Activated T-helper 1 cell treated with Interleukin-2 at 50 U/mL for 16 hours (primary cell): Measurements from ENCODE around the gene TUBB2B.
A peak's percentile ranks its signal among the peaks of the same experiment; 100 is the strongest.

ENCODE experiments used
- DNase-seq: peaks from one replicate; pipeline ENCODE4 v3.0.0-alpha.2; 2020; ENCODE audit warnings: low read depth

The TUBB2B gene

DNA sequence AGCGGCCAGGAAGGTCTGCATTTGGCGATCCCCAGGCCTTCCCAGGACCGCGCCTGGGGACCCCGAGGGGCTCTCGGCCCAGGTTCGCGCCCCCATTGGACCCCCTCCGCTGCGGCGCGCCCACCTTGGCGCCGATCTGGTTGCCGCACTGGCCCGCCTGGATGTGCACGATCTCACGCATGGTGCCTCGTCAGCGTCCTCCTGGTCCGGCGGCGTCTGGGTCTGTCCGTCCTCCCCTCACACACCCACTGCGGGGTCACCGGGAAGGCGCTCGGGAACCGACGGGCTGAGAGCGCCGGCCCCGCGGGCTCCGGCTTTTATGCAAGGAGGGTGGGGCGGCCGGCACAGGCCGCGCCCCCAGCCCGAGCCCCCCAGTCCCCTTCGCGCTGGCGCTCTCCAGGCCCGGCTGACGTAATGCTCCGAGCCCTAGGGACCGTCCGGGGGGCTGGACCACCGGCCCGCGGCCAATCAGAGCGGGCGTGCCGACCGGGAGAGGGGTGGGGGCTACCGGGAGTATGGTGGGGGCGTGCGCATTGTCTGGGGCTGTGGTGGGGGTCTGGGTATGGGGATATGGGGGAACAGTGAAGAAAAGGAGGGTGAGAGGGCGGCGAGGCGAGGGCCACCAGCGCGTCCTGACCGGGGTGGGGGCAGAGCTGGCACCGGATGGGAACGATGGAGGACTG is at the start of gene TUBB2B:
Gene TUBB2B (minus strand): TSS at position 291 of the 683 bp plus-strand sequence. CDS start 110 bp downstream, at position 181.
- no peak for DNase-seq

DNA sequence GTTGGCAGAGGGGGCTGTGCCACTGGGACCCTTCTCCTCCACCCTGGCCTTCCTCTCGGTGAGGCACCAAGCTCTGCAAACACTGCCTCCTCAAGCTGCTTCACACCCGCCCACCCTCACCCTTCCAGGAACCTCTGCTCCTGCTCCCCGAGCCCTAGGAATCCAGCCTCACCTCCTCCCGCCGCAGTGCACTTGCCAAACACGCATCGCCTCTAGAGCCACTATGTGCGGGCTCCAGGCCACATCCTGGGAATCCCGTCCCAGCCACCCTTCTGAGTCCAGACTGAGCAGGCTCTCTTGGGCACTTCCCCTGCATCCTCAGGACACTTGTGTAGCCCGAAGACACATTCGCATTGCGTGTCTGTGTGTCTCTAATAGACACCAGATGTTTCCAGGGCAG is 49.8 kb upstream of the TUBB2B start:
- no peak for DNase-seq

DNA sequence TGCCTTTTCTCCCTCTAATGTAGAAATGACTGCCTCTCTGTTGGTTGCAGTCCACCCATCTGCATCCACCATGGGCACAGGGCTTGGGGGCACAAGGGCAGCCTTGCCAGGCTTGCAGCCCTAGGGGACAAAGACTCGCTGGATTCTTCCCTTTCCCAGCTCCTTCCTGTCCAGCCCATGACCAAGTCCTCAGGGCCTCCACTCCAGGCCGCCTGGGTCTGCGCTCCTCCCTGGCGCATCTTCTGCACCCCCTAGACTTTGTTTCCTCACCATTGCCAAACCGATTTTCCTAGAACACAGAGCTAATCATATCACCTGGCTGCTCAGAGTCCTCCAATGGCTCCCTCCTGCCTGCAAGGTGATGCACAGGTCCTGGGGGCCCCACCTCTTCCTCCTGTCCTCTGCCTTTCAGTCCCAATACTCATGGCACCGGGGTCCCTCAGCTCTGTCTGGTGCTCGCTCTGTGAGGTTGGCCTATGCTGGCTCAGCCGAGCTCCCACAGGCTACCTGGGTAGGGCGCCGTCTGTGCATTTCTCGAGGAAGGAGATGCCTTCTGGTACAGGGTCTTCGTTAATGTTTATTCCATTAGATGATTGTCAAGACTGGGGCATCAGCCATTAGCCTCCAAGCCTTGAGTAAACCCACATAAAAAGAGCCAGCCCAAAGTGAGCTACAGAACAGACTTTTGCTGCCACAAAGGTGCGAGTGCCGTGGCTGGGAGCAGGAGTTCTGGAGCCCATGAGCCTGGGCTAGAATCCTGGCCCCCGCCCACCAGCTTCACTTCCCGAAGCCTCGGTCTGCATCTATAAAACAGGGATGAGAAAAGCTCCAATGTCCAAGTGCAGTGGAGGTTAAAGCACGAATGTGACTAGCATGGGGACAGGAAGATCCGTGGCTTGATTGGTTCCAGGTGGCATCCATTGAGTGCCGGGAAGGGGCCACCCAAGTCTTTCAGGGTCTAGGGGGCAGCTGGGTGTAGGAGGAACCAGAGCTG is 49.0 kb upstream of the TUBB2B start:
- DNase-seq, result no peak

DNA sequence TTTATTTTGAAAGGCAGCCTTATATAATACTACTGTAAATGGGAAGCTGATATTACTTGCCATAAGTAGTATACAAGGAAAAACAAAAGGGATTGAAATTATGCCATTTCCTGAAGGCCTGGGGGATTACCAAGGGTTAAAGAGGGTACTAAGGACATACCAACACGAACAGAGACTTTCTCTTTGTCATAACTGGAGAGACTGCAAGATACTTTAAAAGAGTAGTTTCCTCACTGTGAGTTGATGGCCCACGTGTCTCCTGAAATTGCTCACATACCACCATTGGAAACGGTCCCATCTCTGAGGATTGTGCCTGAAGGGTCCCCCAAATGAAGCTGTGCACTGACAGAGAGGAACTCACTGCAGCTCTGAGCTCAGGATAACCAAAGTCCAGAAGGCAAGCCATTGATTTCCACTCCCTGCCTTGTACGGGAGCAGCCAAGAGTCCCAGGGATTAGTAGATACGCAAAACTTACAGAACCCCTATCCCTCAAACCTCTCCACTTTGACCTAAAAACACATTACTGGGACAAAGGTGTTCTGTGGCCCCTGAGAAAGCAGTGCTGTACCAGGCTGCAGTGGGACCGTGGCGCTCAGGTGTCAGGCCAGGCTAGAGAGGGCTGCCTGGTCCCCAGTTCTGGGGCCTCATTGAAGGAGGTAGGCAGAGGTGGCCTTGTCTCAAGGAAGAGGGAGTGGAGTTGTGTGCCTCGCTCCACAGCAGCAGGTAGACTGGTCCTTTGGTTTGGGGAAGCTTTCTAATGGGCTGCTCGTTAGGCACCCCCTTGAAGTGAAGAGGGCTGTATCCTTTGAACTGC is 46.5 kb upstream of the TUBB2B start:
- DNase-seq, result no peak

DNA sequence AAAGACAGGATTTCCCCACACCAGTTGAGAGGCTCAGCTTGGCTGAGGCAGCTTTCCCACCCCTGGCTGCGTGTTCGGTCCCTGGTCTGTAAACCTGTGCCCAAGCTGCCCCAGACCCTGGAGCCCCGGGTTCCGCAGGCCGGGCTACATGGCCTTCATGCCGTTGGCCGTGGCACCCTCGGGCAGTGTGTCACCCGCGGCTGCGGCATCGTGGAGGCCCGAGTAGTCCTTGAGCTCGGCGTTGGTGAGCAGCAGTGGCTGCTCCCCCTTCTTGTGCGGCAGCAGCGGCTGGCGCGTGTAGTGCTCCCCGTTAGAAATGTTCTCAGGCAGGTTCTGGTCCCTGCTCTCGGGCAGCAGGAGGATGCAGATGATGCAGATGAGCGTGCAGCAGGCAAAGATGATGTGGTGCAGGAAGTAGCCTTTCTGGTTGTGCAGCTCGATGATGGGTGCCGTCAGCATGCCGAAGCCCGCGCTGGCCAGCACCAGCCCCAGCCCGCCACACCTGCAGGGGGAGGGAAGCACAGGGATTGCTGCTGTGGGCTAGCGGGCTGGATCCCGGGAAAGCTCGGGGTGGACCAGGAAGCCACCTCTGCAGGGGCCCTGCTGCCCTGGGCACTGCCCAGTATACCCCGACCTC is 45.6 kb upstream of the TUBB2B start:
- DNase-seq, result no peak

DNA sequence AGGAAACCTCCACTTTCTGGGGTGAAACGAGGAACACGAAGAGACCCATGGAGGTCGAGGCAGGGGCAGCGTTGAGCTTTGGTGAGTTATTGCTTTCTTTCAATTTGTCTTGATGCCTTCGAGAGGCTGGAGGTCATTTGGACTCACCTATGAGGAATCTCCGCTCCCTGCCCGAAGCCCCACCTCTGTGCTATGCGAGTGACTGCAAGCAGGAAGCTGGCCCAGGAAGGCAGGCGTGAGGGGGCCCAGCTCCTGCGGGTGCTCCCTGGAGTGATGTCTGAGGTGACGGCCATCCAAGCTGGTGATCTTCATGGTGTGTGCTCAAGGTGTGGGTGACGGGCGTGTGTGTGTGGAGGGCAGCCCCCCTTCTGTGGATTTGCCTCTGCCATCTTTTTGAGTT is 44.3 kb upstream of the TUBB2B start:
- DNase-seq, result no peak

DNA sequence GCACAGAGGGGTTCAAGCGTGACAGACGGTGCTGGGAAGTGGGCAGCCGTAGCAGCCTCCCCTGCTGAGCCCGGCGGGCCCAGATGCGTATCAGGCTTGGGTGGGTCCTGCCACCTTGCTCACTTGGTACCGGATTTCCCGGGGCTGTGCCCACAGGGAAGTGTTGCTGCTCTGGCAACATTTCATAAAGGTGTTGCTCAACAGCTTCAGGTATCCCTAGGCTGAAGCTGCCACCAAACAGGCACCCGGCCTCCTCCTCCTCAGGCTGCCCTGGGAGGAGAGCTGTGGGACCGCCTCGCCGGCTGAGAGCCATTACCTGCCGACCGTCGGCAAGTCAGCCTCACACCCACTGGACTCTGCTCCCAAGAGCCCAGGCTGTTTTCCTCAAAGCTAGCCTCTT is 42.8 kb upstream of the TUBB2B start:
- no peak for DNase-seq

DNA sequence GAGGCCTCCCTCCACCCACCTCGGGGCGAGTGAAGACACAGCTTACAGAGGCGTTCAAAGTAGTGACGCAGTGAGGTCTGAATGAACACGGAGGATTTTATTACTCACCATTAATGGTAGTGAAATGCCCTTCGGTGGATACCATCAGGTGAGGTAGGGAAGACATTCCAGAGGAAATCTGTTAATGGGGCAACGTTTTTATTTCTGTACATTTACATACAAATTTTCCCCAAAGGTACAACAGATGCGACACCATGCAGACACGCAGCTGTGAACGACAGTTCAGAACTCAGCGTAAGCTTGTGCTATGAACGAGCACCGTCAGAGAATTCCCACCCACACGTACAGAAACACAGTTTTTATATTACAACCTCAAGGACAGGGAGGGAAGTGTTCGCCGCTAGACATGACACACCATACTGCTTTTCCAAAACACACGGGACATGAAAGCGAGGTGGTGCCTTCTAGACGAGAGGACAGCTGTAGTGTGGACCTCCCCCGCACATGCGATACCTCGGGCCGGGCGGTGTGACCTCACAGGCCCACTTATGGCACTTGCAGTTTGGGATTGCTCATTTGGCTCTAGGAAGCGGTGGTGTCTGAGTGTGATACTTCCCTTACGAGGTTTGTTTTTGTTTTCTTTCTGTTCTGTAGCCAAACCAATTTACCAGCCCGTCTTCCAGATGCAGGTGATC is 42.0 kb upstream of the TUBB2B start:
- no peak for DNase-seq

DNA sequence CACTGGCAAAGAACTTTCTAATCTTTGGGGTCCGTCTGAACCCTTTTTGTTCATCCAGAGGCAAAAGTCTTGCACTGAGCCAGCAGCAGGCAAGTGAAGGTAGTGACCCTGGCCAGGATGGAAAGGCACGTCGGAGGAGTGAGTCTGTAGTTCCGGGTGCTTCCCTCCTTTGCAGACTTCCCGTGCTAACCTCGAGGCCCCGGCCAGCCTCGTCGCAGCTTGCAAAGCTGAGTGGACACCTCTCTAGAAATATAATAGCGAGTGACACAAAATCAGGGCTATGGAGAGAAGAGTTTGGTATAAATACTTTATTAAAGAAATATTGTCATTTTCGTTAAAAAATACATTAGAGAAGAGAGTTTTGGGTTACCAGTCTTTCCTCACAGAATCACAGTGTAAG is 41.2 kb upstream of the TUBB2B start:
- no peak for DNase-seq

DNA sequence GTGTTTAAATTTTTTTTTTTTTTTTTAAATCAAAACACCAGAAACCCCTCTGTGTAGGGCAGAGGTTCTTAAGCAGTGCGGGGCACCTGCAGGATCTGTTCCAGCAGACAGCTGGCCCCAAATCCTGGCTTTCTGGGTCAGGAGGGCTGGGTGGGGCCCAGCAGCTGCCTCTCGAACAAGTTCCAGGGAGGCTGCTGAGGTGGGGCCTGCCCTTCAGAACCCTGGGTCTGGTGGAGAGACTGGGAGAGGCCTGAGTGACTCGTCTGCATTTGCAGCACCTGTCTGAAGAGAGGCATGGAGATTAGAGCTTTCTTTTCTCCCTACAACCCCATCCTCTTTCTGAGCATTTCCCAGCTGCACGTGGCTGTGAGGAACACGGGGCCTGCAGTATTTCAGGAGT is 39.7 kb upstream of the TUBB2B start:
- no peak for DNase-seq

DNA sequence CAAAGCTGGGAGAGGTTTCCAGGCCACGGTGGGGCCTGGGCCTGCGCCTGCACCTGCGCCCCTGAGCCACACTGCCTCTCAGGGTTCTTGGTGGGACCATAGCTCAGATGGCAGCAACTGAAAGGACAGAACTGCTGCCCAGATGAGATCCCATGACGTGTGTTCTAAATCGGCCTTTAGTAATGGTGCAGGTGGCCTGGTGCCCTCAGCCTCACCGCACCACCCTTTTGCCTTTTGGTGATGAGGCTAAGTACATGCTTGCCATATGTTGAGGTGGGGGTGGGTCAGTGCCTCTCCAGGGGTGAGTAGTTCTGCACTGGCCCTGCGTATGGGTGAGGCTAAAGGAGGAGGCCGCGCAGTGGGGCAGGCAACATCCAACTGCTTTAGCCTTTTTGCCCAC is 38.7 kb upstream of the TUBB2B start:
- DNase-seq, result no peak

DNA sequence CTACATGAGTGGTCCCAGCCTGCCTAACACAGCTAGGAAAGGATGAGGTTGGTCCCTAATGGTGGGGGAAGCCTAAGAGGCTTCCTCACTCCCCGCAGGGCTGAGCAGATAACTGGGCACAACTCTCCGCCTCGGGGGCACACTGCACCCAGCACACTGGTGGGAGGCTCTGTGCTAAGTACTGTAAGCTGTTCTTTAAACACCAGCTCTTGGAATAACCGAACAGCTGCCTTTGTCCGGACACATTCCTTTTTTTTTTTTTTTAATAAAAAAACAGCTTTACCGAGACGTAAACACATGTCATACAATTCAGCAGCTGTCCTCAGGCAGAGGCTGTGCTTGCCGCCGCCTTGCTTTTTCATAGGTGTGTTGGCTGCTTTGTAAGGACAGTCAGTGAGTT is 38.2 kb upstream of the TUBB2B start:
- DNase-seq, result no peak

DNA sequence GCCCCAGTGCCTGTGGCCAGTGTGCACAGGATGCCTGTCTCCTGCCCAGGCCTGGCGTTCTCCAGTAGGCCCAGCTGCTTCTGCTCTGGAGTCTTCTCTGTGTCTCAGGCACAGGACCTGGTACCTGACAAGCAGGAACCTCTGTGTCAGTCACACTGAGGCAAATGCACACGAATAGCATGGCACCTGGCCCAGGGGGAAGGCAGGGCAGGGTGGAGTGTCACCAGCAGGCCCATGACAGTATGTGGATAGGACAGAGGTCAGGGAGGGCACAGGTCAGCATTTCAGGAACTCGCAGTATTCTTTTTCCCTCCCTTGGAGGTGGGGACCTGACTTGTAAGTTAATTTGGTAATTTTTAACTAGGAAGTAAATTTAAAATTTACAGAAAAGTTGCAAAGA is 36.9 kb upstream of the TUBB2B start:
- no peak for DNase-seq

DNA sequence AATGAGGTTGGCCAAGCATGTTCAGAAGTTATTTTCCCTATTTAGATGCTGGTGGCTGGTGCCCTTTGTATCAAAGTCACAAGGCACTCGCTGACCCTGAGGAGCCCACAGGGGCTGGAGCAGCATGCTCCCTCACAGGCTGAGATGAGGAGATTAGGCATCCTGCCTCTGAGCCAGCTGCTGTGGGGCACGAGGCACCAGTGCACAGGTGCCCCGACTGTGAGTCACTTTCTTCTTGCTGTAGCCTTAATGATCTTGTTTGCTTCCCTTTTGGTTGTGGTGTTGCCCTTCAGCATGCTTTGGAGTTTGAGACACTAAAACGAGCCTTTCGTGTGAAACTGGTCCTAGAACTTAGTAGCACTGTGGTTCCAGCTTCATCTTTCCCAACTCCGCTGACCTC is 35.6 kb upstream of the TUBB2B start:
- no peak for DNase-seq

DNA sequence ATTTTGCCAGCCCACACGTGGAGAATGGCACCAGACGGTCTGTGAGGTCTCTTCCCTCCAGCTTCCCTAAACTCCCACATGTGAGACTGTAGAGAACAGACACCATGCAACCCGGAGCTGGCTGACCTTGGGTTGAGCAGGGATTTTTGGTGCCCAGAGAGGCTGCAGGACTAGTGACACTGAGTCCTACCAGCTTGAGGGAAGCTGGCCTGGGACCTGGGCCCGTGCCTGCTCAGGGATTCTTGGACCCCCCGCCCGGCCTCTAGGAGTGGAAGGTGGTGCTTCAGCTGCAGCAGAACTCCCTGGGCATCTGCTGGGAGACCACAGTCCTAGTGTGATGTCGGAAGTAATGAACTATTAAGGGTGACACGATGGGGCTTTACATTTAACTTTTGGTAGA is 34.5 kb upstream of the TUBB2B start:
- DNase-seq, result no peak

DNA sequence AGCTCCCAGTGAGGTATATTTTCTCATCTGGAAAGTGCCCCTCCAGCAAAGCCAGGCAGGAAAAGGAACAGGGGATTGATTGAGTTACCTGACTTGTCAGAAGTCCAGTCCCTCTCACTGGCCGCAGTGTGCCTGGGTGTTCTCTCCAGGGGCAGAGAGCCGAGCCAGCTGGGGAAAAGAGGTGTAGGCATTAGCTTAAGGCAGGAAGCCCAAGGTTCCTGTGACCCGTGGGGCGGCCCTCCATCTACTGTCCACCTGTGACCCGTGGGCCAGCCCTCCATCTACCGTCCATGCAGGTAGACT is 34.0 kb upstream of the TUBB2B start:
- DNase-seq, result no peak

DNA sequence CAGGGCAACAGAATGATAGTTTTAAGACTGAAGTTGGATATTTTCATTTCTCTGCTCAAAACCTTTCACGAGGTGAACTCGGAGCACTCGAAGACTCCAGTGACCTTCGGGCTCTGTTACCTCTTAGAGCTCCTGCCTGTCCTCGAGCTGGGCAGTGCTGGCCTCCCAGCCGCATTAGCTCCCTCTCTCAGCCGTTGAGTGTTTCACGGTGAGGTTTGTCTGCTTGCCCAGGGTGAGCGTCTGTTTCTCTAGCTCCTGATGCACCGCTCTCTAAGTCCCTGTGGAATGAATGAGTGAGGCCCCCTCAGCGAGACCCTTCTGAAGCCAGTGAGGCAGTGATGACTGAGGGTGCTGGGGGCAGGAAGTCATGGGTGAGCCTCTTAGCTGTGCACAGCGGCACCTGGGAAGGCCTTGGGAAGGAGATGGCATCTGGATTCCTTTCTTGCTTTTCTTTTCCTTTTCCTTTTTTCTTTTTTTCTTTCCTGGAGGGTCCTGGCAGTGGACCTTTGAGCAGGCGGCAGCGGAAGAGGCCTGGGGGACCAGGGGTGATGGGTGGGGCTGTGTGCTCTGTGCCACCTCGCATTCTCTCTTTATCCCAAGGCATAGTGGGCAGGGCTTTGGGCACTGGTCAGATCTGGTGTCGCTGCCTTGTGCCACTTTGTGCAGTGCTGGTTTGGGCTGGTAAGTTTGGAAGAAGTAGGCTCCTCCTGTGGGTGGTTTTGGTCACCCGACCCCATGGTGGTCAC is 33.5 kb upstream of the TUBB2B start:
- no peak for DNase-seq

DNA sequence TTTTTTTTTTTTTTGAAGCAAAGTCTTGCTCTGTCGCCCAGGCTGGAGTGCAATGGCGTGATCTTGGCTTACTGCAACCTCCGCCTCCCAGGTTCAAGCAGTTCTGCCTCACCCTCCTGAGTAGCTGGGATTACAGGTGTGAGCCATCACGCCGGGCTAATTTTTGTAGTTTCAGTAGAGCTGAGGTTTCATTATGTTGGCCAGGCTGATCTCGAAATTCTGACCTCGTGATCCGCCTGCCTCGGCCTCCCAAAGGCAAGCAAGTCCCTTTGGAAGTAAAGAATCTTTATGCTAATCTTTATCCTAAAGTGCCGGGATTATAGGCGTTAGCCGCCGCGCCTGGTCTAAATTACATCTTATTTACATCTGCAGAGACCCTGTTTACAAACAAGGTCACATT is 32.8 kb upstream of the TUBB2B start:
- no peak for DNase-seq

DNA sequence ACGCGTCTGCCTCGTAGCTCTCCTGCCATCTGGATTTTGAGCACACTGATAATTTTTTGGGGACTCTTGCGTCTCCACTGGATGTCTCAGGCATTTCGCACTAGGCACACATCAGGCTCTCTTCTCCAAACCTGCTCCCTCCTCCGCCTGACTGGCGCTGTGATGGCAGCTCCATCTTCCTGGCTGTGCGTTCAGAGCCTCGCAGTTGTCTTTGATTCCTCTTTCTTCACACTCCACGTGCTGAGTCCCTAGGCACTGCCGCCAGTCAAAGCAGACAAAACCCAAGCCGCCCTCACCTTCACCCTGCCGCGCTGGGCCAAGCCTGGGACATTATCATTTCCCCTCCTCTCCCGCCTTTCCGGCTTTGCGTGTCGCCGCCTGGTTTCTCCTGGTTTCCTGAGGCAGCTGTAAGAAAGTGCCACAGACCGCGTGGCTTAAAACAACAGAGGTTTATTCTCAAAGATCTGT is 32.1 kb upstream of the TUBB2B start:
- no peak for DNase-seq

DNA sequence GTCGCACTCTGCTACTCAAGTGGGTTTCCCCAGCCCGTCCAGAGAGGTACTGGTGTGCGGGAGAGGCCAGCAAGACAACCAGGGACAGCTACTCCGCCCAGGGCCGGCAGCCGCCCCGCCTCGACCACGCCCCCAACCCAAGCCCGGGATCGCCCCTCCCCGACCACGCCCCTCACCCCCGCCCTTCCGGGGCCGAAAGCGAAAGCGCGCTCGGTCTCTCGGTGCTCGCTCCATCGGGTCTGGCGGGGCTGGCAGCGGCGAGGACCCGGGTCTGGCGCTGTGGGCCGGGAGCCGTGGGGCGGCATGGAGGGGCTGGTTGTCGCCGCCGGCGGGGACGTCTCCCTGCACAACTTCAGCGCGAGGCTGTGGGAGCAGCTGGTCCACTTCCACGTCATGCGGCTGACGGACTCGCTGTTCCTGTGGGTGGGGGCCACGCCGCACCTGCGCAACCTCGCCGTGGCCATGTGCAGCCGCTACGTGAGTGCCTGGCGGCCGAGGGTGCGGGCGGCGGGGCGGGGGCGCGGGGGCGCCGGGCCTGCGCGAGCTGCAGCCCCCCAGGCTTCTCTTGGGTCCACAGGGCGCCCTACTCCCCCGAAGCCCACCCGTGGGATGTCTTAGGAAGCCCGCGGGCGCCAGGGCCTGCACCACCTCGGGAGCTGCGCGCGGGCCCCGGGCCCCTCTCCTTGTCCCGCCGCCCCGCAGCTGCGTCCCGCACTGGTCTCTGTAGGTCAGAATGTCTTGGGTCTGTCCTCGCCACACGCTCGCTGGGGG is 31.5 kb upstream of the TUBB2B start, which contains the start of gene PSMG4:
Gene PSMG4 (plus strand): TSS at position 228 of the 771 bp plus-strand sequence. CDS start 76 bp downstream, at position 304.
- peak; percentile 88 for DNase-seq
